GM12864 (cell line): ENCODE measurements around the gene AXIN2.

Source experiments
- DNase-seq: peaks from one replicate; pipeline ENCODE4 v3.0.0-alpha.2; 2011; ENCODE audit warnings: low read depth
- H3K4me3 ChIP-seq: 2 replicates; pipeline ENCODE4 v1.5.1; 2011; ENCODE audit warnings: mild to moderate bottlenecking, low read depth, low read length, control low read depth
- CTCF ChIP-seq: IDR thresholded peaks from 2 replicates; pipeline ENCODE4 v1.5.1; 2011; ENCODE audit warnings: low read depth, mild to moderate bottlenecking, moderate library complexity, low read length, control low read depth, inconsistent platforms; ENCODE audit errors: missing control alignments

Gene AXIN2

GRCh38 chr17:65535777-65536572 lies 25.5 kb downstream of the AXIN2 start:
- TF ChIP-seq CTCF = no peak
- no peak overlapping the region for H3K4me3 ChIP-seq
- DNase-seq = no peak

GRCh38 chr17:65533852-65534457 lies 27.5 kb downstream of the AXIN2 start:
- H3K4me3 ChIP-seq = no peak overlapping the region
- no peak for TF ChIP-seq CTCF
- DNase-seq = no peak

GRCh38 chr17:65533056-65533745 lies 28.2 kb downstream of the AXIN2 start:
- TF ChIP-seq CTCF = no peak
- no peak overlapping the region for H3K4me3 ChIP-seq
- DNase-seq = no peak

GRCh38 chr17:65532101-65532890 lies 29.2 kb downstream of the AXIN2 start:
- no peak for TF ChIP-seq CTCF
- no peak overlapping the region for H3K4me3 ChIP-seq
- DNase-seq = no peak

- DNase-seq = no peak
- no peak overlapping the region for H3K4me3 ChIP-seq
- TF ChIP-seq CTCF = peak; percentile 17
Observed at GRCh38 chr17:65531256-65532100, 30.0 kb downstream of the AXIN2 start.
